ENCODE results near the gene GPATCH2.

DNA sequence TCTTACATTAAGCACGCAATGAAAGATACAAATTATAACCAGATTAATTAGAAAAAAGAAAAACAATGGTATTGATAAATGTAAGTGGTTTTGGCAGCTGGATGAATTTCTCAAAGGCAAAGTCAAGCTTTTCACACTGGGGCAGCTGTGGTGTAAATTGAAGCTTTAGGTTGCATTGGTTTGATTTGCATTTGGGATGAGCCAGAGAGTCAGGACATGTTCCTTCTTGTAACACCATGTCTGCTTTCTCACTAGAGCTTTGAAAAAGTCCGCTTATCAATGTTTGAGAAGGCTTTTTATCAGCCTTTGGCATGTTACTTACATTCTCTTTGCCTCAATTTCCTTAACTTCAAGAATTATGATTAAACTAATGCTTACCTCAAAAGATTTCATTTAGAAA is 173.9 kb downstream of the GPATCH2 start:
- TF ChIP-seq, protein P1, sequence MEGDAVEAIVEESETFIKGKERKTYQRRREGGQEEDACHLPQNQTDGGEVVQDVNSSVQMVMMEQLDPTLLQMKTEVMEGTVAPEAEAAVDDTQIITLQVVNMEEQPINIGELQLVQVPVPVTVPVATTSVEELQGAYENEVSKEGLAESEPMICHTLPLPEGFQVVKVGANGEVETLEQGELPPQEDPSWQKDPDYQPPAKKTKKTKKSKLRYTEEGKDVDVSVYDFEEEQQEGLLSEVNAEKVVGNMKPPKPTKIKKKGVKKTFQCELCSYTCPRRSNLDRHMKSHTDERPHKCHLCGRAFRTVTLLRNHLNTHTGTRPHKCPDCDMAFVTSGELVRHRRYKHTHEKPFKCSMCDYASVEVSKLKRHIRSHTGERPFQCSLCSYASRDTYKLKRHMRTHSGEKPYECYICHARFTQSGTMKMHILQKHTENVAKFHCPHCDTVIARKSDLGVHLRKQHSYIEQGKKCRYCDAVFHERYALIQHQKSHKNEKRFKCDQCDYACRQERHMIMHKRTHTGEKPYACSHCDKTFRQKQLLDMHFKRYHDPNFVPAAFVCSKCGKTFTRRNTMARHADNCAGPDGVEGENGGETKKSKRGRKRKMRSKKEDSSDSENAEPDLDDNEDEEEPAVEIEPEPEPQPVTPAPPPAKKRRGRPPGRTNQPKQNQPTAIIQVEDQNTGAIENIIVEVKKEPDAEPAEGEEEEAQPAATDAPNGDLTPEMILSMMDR (IDR thresholded peaks at IDR 0.05; ENCODE audit: insufficient read depth, low read length), result no peak
- TF ChIP-seq, protein P2, sequence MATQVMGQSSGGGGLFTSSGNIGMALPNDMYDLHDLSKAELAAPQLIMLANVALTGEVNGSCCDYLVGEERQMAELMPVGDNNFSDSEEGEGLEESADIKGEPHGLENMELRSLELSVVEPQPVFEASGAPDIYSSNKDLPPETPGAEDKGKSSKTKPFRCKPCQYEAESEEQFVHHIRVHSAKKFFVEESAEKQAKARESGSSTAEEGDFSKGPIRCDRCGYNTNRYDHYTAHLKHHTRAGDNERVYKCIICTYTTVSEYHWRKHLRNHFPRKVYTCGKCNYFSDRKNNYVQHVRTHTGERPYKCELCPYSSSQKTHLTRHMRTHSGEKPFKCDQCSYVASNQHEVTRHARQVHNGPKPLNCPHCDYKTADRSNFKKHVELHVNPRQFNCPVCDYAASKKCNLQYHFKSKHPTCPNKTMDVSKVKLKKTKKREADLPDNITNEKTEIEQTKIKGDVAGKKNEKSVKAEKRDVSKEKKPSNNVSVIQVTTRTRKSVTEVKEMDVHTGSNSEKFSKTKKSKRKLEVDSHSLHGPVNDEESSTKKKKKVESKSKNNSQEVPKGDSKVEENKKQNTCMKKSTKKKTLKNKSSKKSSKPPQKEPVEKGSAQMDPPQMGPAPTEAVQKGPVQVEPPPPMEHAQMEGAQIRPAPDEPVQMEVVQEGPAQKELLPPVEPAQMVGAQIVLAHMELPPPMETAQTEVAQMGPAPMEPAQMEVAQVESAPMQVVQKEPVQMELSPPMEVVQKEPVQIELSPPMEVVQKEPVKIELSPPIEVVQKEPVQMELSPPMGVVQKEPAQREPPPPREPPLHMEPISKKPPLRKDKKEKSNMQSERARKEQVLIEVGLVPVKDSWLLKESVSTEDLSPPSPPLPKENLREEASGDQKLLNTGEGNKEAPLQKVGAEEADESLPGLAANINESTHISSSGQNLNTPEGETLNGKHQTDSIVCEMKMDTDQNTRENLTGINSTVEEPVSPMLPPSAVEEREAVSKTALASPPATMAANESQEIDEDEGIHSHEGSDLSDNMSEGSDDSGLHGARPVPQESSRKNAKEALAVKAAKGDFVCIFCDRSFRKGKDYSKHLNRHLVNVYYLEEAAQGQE (IDR thresholded peaks at IDR 0.05; ENCODE audit: insufficient replicate concordance, low read depth), result no peak
- no peak for TF ChIP-seq POLR2AphosphoS5 (IDR thresholded peaks at IDR 0.05; ENCODE audit: low read depth)
- TF ChIP-seq GABPA (IDR thresholded peaks at IDR 0.05; ENCODE audit: low read depth), result no peak
